GM18502 (cell line): ENCODE results near the gene PPP1R14C.

Source experiments
- ATAC-seq: cut with Tn5 transposase; IDR thresholded peaks from one replicate; pipeline ENCODE4 v1.9.1; 2021; ENCODE audit warnings: mild to moderate bottlenecking; ENCODE audit not compliant: unreplicated experiment, poor library complexity

The PPP1R14C gene, protein sequence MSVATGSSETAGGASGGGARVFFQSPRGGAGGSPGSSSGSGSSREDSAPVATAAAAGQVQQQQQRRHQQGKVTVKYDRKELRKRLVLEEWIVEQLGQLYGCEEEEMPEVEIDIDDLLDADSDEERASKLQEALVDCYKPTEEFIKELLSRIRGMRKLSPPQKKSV

DNA sequence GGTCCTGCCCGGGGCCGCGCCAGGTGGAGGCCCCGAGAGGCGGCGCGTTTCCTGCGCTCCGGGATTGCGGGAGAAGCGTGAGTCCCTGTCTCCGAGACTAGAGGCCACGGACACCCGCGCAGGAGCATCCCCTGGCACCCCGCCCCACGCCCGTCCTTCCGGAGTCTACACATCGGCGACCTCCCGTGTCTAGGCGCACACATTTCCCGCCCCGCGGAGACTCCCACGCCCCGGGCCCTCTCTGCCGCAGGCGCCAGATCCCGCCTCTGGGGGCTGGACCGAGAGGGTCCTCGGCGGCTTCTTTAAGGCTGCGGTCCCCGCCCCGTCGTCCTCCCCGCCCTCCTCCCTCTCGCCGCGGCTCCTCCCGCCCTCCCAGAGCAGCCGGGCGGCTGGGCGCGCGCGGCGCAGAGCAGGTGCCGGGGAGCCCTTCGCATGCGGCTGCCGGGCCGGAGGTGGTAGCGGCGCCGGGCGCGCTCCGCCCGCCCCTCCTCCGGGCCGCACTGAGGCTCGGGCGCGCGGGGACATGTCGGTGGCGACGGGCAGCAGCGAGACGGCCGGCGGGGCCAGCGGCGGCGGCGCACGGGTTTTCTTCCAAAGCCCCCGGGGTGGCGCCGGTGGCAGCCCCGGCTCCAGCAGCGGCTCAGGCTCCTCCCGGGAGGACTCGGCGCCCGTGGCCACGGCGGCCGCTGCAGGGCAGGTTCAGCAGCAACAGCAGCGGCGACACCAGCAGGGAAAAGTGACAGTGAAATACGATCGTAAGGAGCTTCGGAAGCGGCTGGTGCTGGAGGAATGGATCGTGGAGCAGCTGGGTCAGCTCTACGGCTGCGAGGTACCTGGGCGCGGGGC is at the start of gene PPP1R14C:
Gene PPP1R14C, plus strand, starts transcription at position 375 of the 846 bp plus-strand sequence. Its CDS starts 149 bp downstream, at position 524.
- ATAC-seq = no peak

DNA sequence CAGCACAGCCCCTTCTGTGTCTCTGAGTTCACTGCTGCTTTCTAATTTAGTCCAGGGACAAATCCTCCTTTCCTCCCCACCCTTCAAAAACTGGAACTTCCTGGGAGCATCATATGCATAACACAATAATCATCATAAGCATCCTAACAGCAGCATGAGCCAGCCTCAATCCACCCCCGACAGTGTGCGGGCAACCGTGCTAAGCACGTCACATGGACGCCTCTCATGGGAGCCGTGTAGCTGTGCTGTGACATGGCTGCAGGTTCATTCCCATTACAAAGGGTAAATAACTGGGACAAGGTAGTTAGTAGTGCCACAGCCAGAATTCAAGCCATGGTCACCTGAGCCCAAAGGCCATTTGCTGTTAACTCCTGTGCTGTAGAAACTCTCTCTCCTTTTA is 49.4 kb upstream of the PPP1R14C start:
- ATAC-seq = no peak

DNA sequence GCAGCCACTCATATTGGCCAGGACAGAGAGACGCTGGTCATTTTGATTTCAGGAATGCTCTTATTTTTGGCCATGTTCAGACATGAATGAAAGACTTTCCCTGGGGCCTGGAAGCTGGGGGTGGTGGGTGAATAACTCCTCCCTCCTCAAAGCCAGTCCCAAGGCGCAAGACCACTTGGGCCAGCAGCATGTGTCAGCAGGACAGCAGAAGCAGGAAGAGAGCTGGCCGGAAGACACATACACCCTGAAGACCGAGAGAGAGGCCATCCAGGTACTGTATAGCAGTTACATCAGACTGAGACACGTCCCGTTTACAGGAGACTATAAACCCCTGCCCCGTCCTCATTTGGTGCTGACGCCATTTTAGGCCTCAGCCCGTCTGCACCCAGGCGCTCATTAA is 44.7 kb upstream of the PPP1R14C start:
- no peak for ATAC-seq

DNA sequence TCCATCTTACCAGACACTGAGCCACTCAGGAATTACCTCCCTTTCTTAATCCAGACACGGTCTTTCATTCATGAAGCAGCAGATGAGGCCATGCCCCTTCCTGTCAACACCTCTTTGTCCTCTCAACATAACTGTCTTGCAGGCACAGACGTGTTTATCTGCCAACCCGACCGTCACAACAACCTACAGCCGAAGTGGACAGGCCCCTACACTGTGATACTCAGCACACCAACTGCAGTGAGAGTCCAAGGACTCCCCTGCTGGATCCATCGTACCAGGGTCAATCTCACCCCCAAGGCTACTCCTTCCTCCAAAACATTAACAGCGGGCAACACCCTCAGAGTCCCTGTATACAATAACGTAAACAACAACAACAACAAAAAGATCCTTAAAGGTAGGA is 43.3 kb upstream of the PPP1R14C start:
- ATAC-seq = no peak

DNA sequence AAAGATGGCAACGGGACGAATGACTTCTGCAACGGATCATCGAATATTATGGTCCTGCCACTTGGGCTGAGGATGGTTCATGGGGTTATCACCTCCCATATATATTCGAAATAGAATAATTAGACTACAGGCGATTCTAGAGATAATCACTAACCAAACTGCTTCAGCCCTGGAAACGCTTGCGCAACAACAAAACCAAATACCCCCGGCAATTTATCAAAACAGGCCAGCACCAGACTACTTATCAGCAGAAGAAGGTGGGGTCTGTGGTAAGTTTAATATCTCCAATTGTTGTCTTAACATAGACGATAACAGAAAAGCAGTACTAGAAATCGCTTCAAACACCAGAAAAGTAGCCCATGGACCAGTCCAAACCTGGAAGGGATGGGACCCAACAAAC is 42.9 kb upstream of the PPP1R14C start:
- ATAC-seq = no peak

DNA sequence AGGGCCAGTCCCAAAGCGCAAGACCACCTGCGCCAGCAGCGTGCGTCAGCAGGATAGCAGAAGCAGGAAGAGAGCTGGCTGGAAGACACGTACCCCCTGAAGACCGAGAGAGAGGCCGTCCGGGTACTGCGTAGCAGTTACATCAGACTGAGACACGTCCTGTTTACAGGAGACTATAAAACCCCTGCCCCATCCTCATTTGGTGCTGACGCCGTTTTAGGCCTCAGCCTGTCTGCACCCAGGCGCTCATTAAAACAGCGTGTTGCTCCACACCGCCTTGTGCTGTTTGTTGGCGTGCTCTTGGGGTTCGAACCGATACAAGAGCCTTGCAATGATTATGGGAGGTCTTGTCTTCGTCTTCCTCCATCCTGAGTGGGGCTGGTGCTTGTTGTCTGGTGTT is 42.1 kb upstream of the PPP1R14C start:
- no peak for ATAC-seq

DNA sequence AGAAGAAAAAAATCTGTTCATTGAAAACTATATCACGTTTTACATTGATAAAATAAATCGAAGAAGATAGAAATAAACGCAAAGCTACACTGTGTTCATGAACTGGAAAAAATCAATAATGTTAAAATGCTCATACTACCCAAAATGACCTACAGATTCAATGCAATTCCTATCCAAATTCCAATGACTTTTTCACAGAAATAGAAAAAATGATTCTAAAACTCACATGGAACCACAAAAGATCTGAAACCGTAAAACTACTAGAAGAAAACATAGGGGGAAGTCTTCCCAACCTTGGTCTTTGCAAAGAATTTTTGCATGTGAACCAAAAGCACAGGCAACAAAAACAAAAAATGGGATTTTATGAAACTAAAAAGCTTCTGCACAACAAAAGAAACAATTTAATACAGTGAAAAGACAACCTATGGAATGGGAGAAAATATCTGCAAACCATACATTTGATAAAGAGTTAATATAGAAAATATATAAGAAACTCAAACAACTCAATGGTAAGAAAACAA is 40.0 kb upstream of the PPP1R14C start:
- no peak for ATAC-seq

DNA sequence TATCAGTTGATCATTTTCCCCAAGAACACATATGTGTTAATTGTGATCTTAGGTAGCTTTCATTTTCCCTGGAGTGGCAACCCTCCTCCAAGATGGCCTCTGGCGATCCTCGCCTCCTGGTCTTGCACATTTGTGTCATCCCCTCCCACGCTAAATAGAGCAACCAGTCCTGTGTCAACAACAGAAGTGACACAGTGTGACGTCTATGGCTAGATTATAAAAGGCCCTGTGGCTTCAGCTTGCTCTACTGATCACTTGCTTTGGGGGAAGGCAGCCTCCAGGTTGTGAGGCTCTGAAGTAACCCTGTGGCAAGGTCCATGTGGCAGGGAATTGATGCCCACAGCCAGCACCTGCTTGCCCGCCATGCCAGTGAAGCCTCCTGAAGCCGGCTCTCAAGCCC is 30.6 kb upstream of the PPP1R14C start:
- no peak for ATAC-seq

DNA sequence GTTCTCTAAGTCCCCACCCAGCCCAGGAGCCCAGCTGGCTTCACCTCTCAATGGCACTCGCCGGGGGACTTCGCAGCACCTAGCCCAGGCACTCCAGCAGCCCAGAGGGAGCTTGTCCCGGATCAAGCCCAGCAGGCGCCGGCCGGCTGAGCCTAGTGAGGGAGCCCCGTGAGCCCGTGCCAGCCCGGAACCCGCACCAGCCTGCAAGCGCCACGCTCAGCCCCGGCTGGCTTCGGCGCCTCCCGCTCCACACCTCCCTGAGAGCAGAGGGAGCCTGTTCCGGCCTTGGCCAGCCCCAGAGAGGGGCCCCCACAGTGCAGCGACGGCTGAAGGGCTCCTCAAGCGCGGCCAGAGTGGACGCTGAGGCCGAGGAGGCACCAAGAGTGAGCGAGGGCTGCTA is 27.1 kb upstream of the PPP1R14C start:
- ATAC-seq = no peak

DNA sequence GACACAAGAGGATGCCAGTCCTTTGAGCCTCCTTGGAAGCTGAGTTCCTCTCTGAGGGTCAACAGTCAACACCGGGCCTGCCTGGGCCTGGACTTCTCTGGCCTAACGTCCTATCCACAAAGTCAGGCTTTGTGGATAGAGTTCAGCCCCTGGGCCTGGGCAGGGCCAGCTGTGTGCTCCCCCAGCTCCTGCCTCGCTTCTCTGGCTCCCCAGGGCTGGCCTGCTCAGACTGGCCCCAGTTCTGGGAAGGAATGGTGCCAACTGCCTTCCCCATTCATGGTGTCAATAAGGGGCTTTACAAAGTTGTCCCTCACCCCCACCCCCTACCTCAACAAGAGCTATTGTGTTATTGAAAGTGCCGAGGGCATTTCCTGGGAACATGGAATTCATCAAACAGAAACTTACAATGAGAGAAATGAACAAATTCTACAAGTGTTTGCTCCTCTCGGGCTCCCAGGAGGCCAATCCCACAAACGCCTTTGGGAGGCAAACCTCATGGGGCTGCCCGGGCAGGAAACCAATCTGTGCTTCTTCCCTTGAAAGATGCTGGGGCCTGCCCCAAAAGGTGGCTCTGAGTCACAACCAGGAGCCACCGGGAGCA is 26.5 kb upstream of the PPP1R14C start:
- ATAC-seq = no peak

DNA sequence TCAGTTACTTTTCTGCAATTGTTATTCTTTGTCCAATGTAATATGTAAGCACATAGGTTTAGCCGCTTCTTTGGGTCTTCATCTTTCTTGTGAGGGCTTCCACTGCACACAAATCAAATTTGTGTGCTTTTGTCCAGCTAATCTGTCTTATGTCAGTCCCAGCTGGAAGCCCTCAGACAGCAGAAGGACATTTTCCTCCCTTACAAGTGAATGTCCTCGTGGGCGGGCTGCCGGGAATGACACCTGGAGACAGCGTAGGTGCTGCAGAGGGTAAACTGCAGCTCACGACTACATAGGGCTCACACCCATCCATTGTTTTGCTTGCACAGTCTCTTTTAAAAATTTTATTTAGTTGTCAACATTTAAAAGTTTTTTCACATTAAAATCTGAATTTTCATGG is 24.6 kb upstream of the PPP1R14C start:
- no peak for ATAC-seq

DNA sequence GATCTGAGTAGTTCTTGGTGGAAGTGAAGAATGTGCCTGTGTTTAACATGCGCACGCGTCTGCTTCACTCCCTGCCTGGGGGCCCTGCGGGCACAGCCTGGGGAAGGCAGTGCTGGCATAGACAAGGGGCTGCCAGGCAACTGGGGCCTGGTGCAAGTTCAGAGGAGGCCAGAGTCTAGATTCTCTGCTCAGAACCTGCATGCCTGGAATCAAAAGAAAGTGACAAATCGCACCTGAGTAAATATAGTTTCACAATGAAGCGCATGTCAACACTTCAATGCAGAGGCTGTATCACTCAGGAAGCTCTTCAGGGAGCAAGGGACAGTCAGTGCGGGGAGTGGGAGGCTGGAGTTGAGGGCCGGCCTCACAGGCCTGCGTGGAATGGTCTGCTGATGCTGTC is 24.2 kb upstream of the PPP1R14C start:
- ATAC-seq = no peak

DNA sequence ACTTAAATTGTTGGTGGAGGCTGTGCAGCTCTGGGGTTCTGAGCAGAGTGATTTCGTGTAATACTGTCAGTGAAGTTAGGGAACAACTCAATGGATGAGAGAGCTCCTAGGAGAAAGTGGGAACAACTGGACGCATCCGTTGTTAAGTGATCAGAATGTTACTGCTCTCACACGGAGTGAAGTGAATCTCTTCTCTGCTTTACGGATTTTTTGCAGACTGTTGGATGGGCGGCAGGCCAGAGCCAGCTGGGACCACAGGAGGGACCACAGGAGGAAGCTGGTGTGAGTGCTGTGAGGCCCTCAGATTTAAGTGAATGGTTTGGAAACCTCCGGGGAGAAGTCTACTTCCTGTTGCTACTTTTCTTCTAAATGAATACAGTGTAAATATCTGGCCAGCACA is 23.7 kb upstream of the PPP1R14C start:
- ATAC-seq = no peak

DNA sequence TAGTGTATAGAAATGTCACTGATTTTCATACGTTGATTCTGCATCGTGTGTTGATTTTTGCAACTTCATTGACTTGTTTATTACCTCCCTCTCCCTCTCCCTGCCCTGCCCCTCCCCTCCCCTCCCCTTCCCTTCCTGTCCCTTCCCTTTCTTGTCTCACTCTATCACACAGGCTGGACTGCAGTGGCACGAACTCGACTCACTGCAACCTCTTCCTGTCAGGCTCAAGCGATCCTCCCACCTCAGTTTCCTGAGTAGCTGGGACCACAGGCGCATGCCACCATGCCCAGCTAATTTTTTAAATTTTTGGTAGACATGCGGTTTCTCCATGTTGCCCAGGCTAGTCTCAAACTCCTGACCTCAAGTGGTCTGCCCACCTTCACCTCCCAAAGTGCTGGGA is 19.2 kb upstream of the PPP1R14C start:
- no peak for ATAC-seq

DNA sequence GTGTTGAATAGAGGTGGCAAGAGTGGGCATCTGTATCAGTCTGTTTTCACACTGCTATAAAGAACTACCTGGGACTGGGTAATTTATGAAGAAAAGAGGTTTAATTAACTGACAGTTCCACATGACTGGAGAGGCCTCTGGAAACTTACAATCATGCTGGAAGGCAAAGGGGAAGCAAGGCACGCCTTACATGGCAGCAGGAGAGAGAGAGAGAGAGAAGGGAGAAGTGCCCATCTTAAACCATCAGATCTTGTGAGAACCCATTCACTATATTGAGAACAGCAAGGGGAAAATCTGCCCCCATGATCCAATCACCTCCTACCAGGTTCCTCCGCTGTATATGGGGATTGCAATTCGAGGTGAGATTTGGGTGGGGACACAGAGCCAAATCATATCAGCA is 18.6 kb upstream of the PPP1R14C start:
- no peak for ATAC-seq

DNA sequence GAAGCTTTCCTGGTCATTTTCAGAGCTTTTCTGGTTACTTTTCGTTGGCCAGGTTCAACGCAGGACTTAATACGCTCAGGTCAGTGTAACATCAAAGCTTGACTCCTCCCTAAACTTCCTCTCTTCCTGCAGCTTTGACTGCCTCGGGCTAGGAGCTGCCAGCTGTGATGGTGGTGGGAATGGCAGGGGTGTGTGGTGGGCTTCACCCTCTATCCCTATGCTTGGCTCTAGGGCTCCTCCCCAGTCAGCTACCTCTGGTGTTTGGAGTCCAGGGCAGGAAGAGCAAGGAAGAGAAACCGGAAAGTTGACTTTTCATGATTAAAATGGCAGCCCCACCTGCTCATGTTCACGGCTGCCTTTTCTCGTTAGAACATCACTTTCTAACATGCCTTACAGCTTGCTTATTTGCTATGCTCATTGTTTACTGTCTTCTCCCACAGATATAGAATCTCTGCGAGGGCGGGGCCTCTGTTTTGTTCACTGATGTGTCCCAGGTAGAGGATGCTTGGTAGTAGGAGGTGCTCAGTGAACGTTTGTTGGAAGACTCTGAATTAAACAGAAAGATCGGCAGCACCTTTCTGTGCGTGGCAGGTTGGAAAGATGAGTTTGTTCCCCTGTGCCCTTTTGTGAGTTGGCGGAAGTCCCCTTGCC is 16.1 kb upstream of the PPP1R14C start:
- no peak for ATAC-seq

DNA sequence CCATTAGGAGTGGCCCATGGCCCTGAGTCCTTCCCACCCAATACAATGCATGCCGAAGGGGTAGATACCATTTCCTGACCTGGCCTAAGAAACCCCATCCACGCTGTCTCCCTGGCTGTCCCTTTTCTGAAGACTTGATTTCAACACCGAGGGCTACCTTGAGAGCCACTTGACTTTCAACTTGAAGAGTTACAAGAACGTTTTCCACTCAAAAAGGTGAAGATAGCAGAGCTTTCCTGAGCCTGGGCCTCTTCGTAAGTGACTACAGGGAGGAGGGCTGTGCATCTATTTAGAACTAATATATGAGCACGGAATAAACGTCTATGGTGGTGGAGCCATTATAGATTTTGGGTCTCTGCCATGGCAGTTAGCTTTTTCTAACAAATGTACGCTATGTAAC is 14.4 kb upstream of the PPP1R14C start:
- no peak for ATAC-seq

DNA sequence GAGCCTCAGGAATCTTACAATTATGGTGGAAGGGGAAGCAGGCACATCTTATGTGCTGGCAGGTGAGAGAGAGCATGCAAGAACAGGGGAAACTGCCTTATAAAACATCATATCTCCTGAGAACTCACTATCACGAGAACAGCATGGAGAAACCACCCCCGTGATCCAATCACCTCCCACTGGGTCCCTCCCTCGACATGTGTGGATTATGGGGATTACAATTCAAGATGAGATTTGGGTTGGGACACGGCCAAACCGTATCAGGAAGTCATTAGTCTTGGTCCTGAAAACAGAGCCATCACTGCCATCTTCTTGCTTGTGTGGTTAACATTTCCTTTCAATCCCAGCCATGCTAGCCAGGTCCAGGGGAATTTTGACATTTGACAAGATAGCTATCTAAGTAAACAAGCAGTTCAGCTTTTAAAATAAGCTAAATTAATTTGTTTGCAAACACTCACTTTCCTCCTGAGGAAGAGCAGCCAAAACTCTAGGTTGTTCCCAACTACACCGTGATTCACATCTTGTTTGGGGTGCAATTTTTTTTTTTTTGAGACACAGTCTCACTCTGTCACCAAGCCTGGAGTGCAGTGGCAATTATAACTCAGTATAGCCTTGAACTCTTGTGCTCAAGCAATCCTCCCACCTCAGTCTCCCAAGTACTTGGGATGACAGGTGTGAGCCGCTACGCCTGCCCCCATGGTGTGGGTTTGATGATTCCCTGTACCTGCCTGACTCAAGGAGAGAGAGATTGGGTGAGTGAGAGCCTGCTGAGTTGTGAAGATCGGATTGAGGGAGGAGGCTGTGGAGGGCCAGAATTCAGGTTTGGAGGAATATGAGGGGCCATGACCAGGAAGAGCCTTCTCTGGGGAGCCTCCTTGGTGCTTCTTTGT is 13.0 kb upstream of the PPP1R14C start:
- ATAC-seq = no peak

DNA sequence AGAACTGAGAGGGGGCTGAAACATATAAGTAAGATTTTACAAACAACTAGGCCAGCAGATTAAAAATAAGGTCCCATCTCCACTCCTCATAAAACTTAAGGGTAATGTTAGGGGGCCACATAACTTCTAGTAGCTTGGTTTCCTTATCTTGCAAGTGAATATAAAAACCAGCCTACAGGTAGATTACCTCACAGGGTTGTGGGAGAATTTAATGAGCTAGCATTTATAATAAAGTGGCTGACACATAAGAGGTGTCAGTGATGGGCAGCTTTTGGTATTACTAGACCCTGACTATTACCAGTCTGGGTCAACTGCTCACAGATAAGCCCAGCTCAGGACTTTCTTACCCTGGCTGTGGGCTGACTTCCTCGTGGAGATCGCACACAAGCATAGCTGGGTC is 9.2 kb upstream of the PPP1R14C start:
- no peak for ATAC-seq
